ENCODE results near the gene USP30. TPM values are rescaled to one million over a fixed set of nuclear protein-coding genes. Genes with fewer than 3 reads are reported as not detected.

The USP30 gene
- total and polyA plus RNA-seq, 4 donors, result 16.3 to 25.2 (median 23.4) TPM

- Histone ChIP-seq H3K27me3 (ENCODE audit: control insufficient read depth, insufficient read depth, low read length) (no peaks in the 10 kb centered on the region), H3K36me3 (ENCODE audit: control insufficient read depth, insufficient read depth, low read length) (peaks cover 31% of the 10 kb centered on the region), H3K4me3 (ENCODE audit: low read depth, low read length) (peak within 1 kb of the TSS; percentile 75), H3K9me3 (ENCODE audit: control insufficient read depth, insufficient read depth, low read length) (no peaks in the 10 kb centered on the region), H3K27ac (ENCODE audit: low read depth, low read length) (peak within 1 kb of the TSS; percentile 50), H3K4me1 (ENCODE audit: control insufficient read depth, insufficient read depth, low read length) (peaks cover 23% of the 10 kb centered on the region)
- WGBS (ENCODE audit: insufficient coverage), result 10% methylated on average over 43 of the region's 45 CpGs
- DNase-seq (ENCODE audit: low read depth in 4 of 6, low spot score in 6 of 6), result peak in 5 of 6 donors; percentile 78 to 97 (median 87)
Measured at GRCh38 chr12:109093022-109093918, 40.9 kb downstream of the USP30 start, which contains the start of gene ALKBH2. Gene ALKBH2, minus strand, starts transcription at chr12:109093472. Its CDS starts 686 bp downstream, at chr12:109092786.

GRCh38 chr12:109097140-109097434, 44.7 kb downstream of the USP30 start:
- H3K36me3 ChIP-seq (ENCODE audit: control insufficient read depth, insufficient read depth, low read length), result peaks cover 20% of the 10 kb centered on the region
- H3K27me3 ChIP-seq (ENCODE audit: control insufficient read depth, insufficient read depth, low read length), result no peaks in the 10 kb centered on the region
- H3K27ac ChIP-seq (ENCODE audit: low read depth, low read length), result no peak overlapping the region
- peaks cover 26% of the 10 kb centered on the region for H3K4me1 ChIP-seq (ENCODE audit: control insufficient read depth, insufficient read depth, low read length)
- H3K9me3 ChIP-seq (ENCODE audit: control insufficient read depth, insufficient read depth, low read length), result no peaks in the 10 kb centered on the region
- no peak for DNase-seq (ENCODE audit: low read depth in 4 of 6, low spot score in 6 of 6)
- peak overlapping the region; percentile 78 for H3K4me3 ChIP-seq (ENCODE audit: low read depth, low read length)
- 21% methylated on average over 11 of the region's 11 CpGs for WGBS (ENCODE audit: insufficient coverage)

GRCh38 chr12:109097435-109098182, 45.2 kb downstream of the USP30 start, which contains the start of gene UNG:
Gene UNG, plus strand, starts transcription at chr12:109097597. Its CDS starts 83 bp downstream, at chr12:109097680.
- Histone ChIP-seq H3K27ac (ENCODE audit: low read depth, low read length) (peak within 1 kb of the TSS; percentile 86), H3K9me3 (ENCODE audit: control insufficient read depth, insufficient read depth, low read length) (no peaks in the 10 kb centered on the region), H3K4me3 (ENCODE audit: low read depth, low read length) (peak within 1 kb of the TSS; percentile 78), H3K27me3 (ENCODE audit: control insufficient read depth, insufficient read depth, low read length) (no peaks in the 10 kb centered on the region), H3K36me3 (ENCODE audit: control insufficient read depth, insufficient read depth, low read length) (peaks cover 25% of the 10 kb centered on the region), H3K4me1 (ENCODE audit: control insufficient read depth, insufficient read depth, low read length) (peaks cover 22% of the 10 kb centered on the region)
- DNase-seq (ENCODE audit: low read depth in 4 of 6, low spot score in 6 of 6), result peak; percentile 87 to 99 (median 94)
- WGBS (ENCODE audit: insufficient coverage), result under 1% methylated on average over 56 of the region's 71 CpGs

GRCh38 chr12:109098183-109098604, 45.8 kb downstream of the USP30 start:
- Histone ChIP-seq H3K27ac (ENCODE audit: low read depth, low read length) (peak overlapping the region; percentile 86), H3K27me3 (ENCODE audit: control insufficient read depth, insufficient read depth, low read length) (no peaks in the 10 kb centered on the region), H3K4me3 (ENCODE audit: low read depth, low read length) (peak overlapping the region; percentile 78), H3K9me3 (ENCODE audit: control insufficient read depth, insufficient read depth, low read length) (no peaks in the 10 kb centered on the region), H3K4me1 (ENCODE audit: control insufficient read depth, insufficient read depth, low read length) (peaks cover 17% of the 10 kb centered on the region), H3K36me3 (ENCODE audit: control insufficient read depth, insufficient read depth, low read length) (peaks cover 31% of the 10 kb centered on the region)
- DNase-seq (ENCODE audit: low read depth in 4 of 6, low spot score in 6 of 6), result no peak
- 0% methylated on average over 32 of the region's 32 CpGs for WGBS (ENCODE audit: insufficient coverage)

- no peak for DNase-seq (ENCODE audit: low read depth in 4 of 6, low spot score in 6 of 6)
- H3K27ac ChIP-seq (ENCODE audit: low read depth, low read length), result peak overlapping the region; percentile 86
- 7% methylated on average over 2 of the region's 8 CpGs for WGBS (ENCODE audit: insufficient coverage)
- H3K27me3 ChIP-seq (ENCODE audit: control insufficient read depth, insufficient read depth, low read length), result no peaks in the 10 kb centered on the region
- H3K9me3 ChIP-seq (ENCODE audit: control insufficient read depth, insufficient read depth, low read length), result no peaks in the 10 kb centered on the region
- H3K36me3 ChIP-seq (ENCODE audit: control insufficient read depth, insufficient read depth, low read length), result peaks cover 35% of the 10 kb centered on the region
- peaks cover 12% of the 10 kb centered on the region for H3K4me1 ChIP-seq (ENCODE audit: control insufficient read depth, insufficient read depth, low read length)
- H3K4me3 ChIP-seq (ENCODE audit: low read depth, low read length), result peak overlapping the region; percentile 78
Measured at GRCh38 chr12:109098651-109099050, 46.3 kb downstream of the USP30 start.

- H3K4me3 ChIP-seq (ENCODE audit: low read depth, low read length), result no peak overlapping the region
- H3K4me1 ChIP-seq (ENCODE audit: control insufficient read depth, insufficient read depth, low read length), result peaks cover 12% of the 10 kb centered on the region
- 95% methylated on average over 4 of the region's 12 CpGs for WGBS (ENCODE audit: insufficient coverage)
- no peaks in the 10 kb centered on the region for H3K27me3 ChIP-seq (ENCODE audit: control insufficient read depth, insufficient read depth, low read length)
- peaks cover 44% of the 10 kb centered on the region for H3K36me3 ChIP-seq (ENCODE audit: control insufficient read depth, insufficient read depth, low read length)
- no peak for DNase-seq (ENCODE audit: low read depth in 4 of 6, low spot score in 6 of 6)
- H3K9me3 ChIP-seq (ENCODE audit: control insufficient read depth, insufficient read depth, low read length), result no peaks in the 10 kb centered on the region
- H3K27ac ChIP-seq (ENCODE audit: low read depth, low read length), result no peak overlapping the region
Measured at GRCh38 chr12:109099431-109100020, 47.1 kb downstream of the USP30 start.

- no CpG with 5 or more reads among the region's 4 CpGs for WGBS (ENCODE audit: insufficient coverage)
- Histone ChIP-seq H3K27me3 (ENCODE audit: control insufficient read depth, insufficient read depth, low read length) (no peaks in the 10 kb centered on the region), H3K4me1 (ENCODE audit: control insufficient read depth, insufficient read depth, low read length) (peaks cover 12% of the 10 kb centered on the region), H3K9me3 (ENCODE audit: control insufficient read depth, insufficient read depth, low read length) (no peaks in the 10 kb centered on the region), H3K27ac (ENCODE audit: low read depth, low read length) (no peak overlapping the region), H3K4me3 (ENCODE audit: low read depth, low read length) (no peak overlapping the region), H3K36me3 (ENCODE audit: control insufficient read depth, insufficient read depth, low read length) (peaks cover 56% of the 10 kb centered on the region)
- DNase-seq (ENCODE audit: low read depth in 4 of 6, low spot score in 6 of 6), result no peak
Measured at GRCh38 chr12:109100741-109101140, 48.4 kb downstream of the USP30 start.

GRCh38 chr12:109102491-109102890, 50.1 kb downstream of the USP30 start:
- Histone ChIP-seq H3K9me3 (ENCODE audit: control insufficient read depth, insufficient read depth, low read length) (no peaks in the 10 kb centered on the region), H3K27ac (ENCODE audit: low read depth, low read length) (no peak overlapping the region), H3K36me3 (ENCODE audit: control insufficient read depth, insufficient read depth, low read length) (peaks cover 66% of the 10 kb centered on the region), H3K27me3 (ENCODE audit: control insufficient read depth, insufficient read depth, low read length) (no peaks in the 10 kb centered on the region), H3K4me3 (ENCODE audit: low read depth, low read length) (no peak overlapping the region), H3K4me1 (ENCODE audit: control insufficient read depth, insufficient read depth, low read length) (peaks cover 7% of the 10 kb centered on the region)
- no peak for DNase-seq (ENCODE audit: low read depth in 4 of 6, low spot score in 6 of 6)
- WGBS (ENCODE audit: insufficient coverage), result no CpG with 5 or more reads among the region's 3 CpGs

GRCh38 chr12:109105176-109105575, 52.8 kb downstream of the USP30 start:
- 92% methylated on average over 3 of the region's 5 CpGs for WGBS (ENCODE audit: insufficient coverage)
- no peak overlapping the region for H3K4me3 ChIP-seq (ENCODE audit: low read depth, low read length)
- H3K27me3 ChIP-seq (ENCODE audit: control insufficient read depth, insufficient read depth, low read length), result no peaks in the 10 kb centered on the region
- H3K4me1 ChIP-seq (ENCODE audit: control insufficient read depth, insufficient read depth, low read length), result peaks cover 8% of the 10 kb centered on the region
- H3K27ac ChIP-seq (ENCODE audit: low read depth, low read length), result no peak overlapping the region
- H3K9me3 ChIP-seq (ENCODE audit: control insufficient read depth, insufficient read depth, low read length), result no peaks in the 10 kb centered on the region
- H3K36me3 ChIP-seq (ENCODE audit: control insufficient read depth, insufficient read depth, low read length), result peaks cover 74% of the 10 kb centered on the region
- DNase-seq (ENCODE audit: low read depth in 4 of 6, low spot score in 6 of 6), result no peak

All from spinal cord (tissue), 10 donors.